Colon (tissue), 2 donors: Measurements from ENCODE around the gene AKT3.
A peak's percentile ranks its signal among the peaks of the same experiment; 100 is the strongest.

ENCODE experiments used
- FAIRE-seq: peaks from 2 replicates; lab custom pipeline; 2012; peaks lifted over from hg19 to GRCh38; lab: Jason Lieb, UNC
- donor health status: control.
- donor health status: control.

AKT3 gene

GRCh38 chr1:243549791-243550190 lies 300.3 kb downstream of the AKT3 start:
- no peak for FAIRE-seq

DNA sequence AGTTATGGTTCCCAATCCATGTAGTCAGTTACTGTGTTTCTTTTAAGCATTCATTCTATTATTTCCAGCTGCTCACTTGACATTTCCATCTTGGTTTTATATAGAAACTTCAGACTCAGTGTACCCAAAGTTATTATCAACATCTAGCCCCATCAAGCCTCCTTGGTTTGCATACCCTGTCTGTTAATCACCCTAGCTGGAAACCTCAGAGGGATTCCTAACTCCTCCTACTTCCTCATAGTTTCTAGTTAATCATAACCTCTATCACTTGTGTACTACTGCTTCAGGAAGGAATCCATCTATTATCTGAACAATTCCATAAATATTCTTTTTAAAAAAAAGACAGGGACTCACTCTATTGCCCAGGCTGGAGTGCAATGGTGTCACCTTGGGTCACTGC lies 300.9 kb downstream of the AKT3 start:
- FAIRE-seq: no peak

DNA sequence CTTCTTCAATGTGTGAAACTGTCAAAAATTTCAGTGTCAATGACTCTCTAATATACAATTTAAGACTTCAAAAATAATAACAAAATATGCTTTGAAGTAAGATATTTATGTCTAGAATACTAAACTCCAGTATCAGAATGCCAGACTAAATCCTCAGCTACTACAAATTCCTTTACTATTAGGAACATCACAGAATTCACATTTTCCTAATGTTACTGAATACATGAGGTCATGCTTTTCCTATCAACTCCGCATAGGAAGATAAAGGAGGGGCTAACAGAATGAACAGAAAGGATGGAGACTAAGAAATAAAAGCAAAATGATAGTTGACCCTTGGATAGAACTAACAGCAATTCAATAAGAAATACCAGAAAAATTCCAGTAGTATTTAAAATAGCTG lies 301.5 kb downstream of the AKT3 start:
- no peak for FAIRE-seq

DNA sequence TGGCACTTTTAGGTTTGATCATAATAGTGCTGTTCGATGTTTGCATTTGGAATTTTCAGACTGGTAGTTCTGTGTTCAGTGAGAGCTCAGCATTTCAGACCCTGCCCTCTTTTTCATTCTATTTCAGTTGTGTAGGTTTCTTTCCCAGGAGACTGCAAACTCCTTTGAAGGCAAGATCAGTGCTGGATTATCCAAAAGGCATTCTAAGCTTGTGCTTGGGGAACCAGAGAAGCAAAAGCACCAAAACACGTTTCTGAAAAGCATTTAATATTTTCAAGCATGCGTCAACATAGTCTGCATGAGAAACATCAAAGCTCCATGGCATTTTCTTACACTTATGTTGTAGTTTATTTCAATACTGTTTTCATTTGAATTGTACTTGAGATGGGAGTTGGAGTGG lies 302.2 kb downstream of the AKT3 start:
- FAIRE-seq: no peak

DNA sequence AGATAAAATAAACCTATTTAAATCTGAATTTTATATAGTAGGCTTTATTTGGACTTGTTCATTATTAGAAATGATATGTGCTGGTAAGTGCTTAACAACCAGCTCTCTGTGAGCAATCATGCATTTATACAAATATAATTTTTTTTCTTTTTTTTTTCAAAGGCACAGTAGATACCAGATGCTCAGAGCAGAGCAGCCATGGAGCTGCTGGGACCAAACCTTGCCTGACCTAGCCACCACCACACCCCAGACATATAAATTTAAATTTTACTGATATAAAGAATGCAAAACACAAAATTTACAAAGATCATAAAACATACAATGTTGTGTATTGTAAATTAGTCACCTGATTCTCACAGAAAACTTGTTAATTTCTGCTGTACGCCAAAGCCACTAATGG lies 303.6 kb downstream of the AKT3 start:
- FAIRE-seq: no peak

DNA sequence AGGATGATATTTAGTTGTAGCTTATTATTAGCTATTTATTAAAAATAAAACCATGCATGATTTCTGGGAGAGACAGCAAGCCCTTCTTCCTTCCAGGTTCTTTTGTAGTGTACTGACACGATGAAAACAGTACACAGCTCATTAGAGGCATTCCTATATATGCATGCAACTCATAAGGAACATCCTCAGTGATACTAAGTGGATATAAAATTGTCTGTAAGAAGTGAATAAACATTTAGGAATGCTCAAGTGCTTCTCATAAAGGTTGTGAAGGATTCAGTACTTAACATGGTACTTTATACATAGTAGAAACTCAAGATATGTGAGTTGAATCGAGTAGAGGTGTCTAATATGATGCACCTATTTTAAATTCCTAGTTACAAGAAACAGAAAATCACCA lies 306.5 kb downstream of the AKT3 start:
- FAIRE-seq: no peak

- no peak for FAIRE-seq
Observed at GRCh38 chr1:243542739-243543415, 307.2 kb downstream of the AKT3 start.

GRCh38 chr1:243539636-243540035 lies 310.4 kb downstream of the AKT3 start:
- no peak for FAIRE-seq

GRCh38 chr1:243535014-243535413 lies 315.0 kb downstream of the AKT3 start:
- FAIRE-seq: peak; percentile 96

DNA sequence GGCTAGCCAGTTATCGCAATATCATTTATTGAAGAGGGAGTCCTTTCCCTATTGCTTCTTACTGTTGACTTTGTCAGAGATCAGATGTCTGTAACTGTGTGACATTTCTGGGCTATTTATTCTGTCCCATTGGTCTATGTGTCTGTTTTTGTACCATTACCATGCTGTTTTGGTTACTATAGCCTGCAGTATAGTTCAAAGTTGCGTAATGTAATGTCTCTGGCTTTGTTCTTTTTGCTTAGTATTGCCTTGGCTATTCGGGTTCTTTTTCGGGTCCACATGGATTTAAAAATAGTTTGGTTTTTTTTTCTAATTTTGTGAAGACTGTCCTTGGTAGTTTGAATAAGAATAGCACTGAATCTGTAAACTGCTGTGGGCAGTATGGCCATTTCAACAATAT lies 320.5 kb downstream of the AKT3 start:
- no peak for FAIRE-seq

DNA sequence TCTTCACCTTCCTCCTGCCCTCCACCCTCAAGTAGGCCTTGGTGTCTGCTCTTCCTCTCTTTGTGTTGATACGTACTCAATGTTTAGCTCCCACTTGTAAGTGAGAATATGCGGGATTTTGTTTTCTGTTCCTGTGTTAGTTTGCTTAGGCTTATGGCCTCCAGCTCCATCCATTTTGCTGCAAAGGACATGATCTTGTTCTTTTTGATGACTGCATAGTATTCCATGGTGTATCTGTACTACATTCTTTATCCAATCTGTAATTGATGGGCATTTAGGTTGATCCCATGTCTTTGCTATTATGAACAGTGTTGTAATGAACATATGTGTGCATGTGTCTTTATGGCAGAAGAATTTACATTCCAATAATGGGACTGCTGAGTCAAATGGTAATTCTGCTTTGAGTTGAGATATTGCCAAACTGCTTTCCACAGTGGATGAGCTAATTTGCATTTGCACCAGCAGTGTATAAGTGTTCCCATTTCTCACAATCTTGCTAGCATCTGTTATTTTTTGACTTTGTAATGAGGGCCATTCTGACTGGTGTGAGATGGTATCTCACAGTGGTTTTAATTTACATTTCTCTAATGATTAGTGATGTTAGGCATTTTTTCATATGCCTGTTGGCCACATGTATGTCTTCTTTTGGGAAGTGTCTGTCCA lies 321.5 kb downstream of the AKT3 start:
- no peak for FAIRE-seq

GRCh38 chr1:243526180-243526579 lies 323.9 kb downstream of the AKT3 start:
- no peak for FAIRE-seq

DNA sequence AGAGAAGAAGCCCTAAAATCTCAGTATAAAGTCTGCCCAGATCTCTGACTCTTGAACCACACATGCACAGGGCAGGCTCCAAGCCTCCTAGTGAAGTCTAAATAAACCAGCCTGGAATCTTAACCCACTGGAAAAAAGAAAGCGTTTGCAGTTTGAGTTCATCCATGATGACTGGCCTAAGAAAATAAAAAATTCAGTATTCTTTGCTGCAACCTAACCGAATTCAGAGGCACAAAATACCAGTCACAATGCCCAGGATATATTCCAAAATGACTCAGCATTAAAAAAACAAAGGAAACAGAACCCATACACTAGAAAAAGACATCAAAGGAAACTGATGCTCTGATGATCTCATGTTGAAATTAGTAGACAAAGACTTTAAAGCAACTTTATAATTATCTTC lies 325.0 kb downstream of the AKT3 start:
- no peak for FAIRE-seq

DNA sequence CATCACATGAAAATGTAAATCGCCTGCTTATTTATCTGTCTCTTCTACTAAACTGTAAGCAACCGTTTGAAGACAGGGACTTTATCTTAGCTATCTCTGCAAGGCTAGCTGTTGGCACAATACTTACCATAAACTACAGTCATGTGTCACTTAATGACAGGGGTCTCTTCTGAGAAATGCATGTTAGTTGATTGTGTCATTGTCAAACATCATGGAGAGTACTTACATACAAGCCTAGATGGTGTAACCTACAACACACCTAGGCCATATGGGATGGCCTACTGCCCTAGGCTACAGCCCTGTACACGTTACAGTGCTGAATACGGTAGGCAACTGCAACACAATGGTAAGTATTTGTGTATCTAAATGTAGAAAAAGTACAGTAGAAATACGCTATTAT lies 326.3 kb downstream of the AKT3 start:
- no peak for FAIRE-seq

DNA sequence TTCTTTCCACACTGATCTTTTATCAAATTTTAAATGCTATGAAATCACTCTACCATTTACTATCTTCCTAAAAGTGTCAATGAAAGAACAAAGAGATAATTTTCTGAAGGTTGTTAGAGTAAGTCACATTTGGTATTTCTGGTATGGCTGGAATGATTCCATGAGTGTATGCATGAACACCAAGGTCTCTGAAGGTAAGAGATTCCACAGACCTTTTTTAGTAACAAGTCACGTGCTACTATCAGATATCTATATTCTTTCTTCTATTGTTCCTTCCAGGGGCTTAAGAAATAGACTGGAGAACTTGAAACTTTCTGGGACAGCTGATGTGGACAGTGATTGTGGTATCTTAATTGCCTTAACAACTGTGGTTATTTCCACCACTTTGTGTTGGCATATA lies 329.2 kb downstream of the AKT3 start:
- no peak for FAIRE-seq

- no peak for FAIRE-seq
Observed at GRCh38 chr1:243514927-243515326, 335.1 kb downstream of the AKT3 start.

GRCh38 chr1:243513726-243514491 lies 336.1 kb downstream of the AKT3 start:
- FAIRE-seq: no peak

GRCh38 chr1:243510928-243511327 lies 339.1 kb downstream of the AKT3 start:
- FAIRE-seq: no peak

GRCh38 chr1:243508943-243509342 lies 341.1 kb downstream of the AKT3 start:
- FAIRE-seq: no peak

GRCh38 chr1:243508303-243508713 lies 341.7 kb downstream of the AKT3 start:
- FAIRE-seq: no peak

- no peak for FAIRE-seq
Observed at GRCh38 chr1:243507672-243508302, 342.3 kb downstream of the AKT3 start.

DNA sequence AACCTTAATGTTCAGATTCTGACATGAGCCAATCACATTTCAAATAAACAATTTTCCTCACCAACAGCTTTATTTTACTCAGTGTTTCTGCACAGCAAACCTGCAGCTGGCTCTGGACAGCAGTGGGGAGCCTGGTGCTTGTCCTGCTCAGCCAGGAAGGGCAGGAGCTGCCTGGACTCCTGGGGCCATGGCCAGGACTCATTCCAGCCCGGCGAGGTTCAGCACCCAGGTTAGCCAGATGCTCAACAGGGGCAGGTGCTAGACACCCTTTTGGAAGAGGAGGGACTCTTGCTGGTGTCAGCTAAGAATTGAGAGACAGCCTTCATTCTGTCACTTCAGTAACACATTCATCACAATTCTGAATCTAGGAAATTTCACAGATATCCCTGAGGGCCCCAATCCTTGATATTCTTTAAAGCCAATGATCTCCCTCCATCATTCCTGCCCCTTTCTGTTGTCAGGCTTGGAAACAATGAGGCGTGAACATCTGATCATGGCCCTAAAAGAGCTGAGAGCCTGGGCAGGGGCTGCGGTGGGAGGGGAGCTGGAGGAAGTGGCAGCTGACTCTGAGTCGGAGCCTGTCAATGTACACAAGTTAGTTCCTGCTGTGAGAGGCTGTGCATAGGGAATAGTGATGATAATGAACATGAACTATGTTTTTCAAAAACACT lies 342.9 kb downstream of the AKT3 start:
- no peak for FAIRE-seq
